ENCODE measurements around the gene CACNA2D3.
"Not testable (repeated sequence)": the region's sequence is repeated elsewhere in the genome, so short reads cannot be mapped to it uniquely, and the experiment has no call there.

Gene CACNA2D3

GRCh38 chr3:54965746-54966145 is 843.4 kb downstream of the CACNA2D3 start:
- DNase-seq (ENCODE audit: low read depth), result no peak

DNA sequence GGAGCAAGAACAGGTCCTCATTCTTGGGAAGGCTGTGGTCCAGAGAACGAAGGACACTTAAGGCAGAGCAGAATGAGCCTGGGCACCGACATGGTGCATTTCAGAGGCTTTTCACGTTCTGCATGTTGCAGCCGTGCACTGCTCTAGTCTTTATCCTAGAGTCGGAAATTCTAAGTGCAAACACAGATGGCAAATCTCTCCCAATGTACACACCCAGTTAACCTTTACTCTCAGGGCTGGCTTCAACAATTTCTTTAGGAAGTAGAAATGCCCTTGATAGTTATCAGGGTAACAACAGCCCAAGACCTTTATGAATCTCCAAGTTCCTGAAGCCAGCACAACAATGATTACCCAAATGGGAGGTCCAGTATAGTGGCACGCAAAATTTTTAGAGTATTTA is 844.6 kb downstream of the CACNA2D3 start:
- no peak for DNase-seq (ENCODE audit: low read depth)

GRCh38 chr3:54967731-54968161 is 845.4 kb downstream of the CACNA2D3 start:
- DNase-seq (ENCODE audit: low read depth), result no peak

- no peak for DNase-seq (ENCODE audit: low read depth)
Measured at GRCh38 chr3:54968546-54969172, 846.3 kb downstream of the CACNA2D3 start.

DNA sequence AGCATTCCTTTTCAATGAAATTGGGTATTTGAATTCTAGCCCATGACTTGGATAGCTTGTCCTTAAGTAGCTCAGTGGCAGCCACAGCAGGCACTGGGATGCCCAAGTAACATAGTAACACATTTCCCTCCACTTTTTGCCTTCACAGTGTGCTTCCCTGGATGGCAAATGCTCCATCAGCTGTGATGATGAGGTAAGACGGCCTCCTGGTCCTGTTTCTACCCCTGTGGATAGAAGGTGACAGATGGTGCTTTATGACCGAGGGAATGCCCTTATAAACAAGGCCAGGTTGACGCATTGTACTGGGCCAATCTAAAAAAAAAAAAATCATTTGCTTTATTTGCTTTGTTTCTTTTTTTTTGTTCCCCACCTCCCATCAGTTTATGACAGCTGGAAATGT is 847.3 kb downstream of the CACNA2D3 start:
- DNase-seq (ENCODE audit: low read depth), result no peak

- no peak for DNase-seq (ENCODE audit: low read depth)
Measured at GRCh38 chr3:54970895-54971294, 848.5 kb downstream of the CACNA2D3 start.

GRCh38 chr3:54977439-54977838 is 855.1 kb downstream of the CACNA2D3 start:
- DNase-seq (ENCODE audit: low read depth), result no peak

GRCh38 chr3:54977946-54978345 is 855.6 kb downstream of the CACNA2D3 start:
- not testable (repeated sequence) for DNase-seq (ENCODE audit: low read depth)

GRCh38 chr3:54982807-54983206 is 860.5 kb downstream of the CACNA2D3 start:
- no peak for DNase-seq (ENCODE audit: low read depth)

GRCh38 chr3:54983266-54984099 is 861.1 kb downstream of the CACNA2D3 start:
- DNase-seq (ENCODE audit: low read depth), result no peak

GRCh38 chr3:54985856-54986255 is 863.5 kb downstream of the CACNA2D3 start:
- DNase-seq (ENCODE audit: low read depth), result no peak

DNA sequence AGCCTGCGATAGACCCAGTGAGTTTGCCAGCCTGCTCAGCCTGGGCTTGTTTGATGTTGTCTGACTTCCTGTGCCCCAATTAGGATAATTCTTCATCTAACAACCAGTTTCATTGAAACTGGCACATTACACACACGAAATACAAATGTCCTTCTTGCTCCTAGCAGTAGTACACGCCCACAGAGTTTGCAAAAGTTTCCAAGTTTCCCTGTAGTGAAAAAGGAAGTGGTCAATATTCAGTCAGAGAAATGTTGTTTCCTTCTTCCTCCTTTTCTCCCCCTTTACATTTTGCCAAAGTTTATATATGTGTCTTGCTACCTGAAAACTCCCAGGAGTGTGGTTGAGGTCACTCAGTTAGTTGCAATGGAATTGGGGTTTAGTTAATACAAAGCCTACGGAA is 863.9 kb downstream of the CACNA2D3 start:
- no peak for DNase-seq (ENCODE audit: low read depth)

GRCh38 chr3:54987719-54988118 is 865.4 kb downstream of the CACNA2D3 start:
- no peak for DNase-seq (ENCODE audit: low read depth)

- no peak for DNase-seq (ENCODE audit: low read depth)
Measured at GRCh38 chr3:54988302-54988837, 866.0 kb downstream of the CACNA2D3 start.

DNA sequence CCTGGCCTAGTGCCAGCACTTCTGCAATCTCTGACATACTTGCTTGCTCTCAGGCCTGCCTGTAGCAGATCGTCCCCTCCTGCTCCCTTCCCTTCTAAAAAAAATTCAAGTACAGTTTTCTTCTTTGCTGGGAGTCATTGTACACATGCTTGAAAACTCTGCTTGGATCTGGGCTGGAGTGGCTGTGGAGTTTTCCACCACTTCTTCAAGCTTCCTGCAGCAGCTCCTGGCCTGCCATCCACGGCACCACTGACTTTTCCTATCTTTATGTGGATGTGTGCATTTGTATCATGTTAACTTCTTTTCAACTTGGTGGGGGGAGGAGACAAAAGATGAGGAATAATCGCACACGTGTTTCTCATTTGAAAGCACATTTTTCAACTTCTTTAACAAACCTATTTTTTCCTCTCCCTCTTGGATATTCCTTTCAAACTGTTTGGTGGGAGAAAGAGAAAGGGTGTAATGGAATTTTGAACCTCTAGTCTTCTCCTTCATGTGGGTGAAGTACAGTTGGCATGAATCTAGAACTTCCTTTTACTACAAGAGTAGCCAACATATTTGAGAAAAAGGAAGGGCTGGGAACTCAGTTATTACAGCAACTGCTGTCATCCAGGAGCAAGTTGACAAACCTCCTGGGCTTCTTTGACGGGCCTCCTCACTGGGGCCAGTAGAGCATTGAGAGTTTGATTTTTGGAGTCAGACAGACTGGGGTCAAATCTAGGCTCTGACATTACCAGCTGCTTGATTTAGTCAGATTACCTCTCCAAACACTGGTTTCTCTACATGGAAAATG is 866.7 kb downstream of the CACNA2D3 start:
- DNase-seq (ENCODE audit: low read depth), result no peak

DNA sequence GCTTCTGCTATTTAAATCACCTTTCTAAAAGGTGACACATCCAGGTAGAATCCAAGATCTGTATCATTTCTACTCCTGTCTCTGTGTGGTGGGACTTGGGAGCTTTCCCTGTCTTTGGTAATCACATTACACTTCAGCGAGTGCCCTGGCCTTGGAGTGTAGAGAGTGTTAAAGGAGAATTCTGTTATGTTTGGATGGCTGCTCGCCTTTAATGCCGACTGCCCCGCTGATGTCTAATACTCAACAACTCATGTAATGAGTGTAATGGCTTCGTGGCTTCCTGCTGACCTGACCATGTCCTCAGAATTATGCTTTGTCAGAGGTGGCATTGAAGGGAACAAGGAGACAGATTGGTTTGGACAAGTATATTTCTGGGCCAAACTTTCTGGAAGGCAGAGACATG is 871.8 kb downstream of the CACNA2D3 start:
- no peak for DNase-seq (ENCODE audit: low read depth)

DNA sequence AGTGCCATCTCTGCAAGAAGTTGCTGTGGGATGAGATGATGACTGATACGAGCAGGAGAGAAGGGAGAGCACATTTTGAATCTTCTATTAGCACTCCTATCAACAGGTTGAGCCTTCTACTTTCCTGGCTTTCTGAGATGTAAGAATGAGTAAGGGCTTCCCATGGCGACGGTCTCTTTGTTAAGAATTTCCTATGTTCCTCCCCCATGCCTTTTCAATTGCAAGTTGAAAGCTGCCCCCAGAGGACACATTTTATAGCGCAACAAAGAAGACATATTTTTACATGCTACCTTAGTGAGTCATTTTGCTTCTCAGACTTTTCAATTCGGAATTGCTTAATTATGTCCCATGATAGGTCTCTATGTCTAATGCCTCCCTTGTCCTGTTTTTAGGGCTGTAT is 876.8 kb downstream of the CACNA2D3 start:
- no peak for DNase-seq (ENCODE audit: low read depth)

DNA sequence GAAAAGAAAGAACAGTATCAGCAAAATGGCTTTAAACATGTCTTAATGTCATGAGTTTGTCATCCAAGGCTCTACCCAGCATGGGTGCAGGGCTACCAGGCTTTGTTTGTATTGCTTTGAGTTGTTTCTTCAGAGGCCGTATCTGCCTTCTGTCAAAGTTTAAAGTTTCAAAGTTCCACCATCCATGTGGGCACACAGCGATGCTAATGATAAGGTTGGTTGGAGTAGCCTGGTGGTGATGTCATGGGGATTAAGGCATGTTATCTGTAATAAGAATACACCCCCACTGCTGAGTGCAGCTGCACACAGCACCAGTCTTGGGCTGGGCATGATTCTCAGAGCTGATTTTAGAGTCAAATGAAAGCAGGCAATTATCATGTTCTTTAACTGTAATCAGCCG is 877.5 kb downstream of the CACNA2D3 start:
- DNase-seq (ENCODE audit: low read depth), result no peak

- no peak for DNase-seq (ENCODE audit: low read depth)
Measured at GRCh38 chr3:55000546-55000945, 878.2 kb downstream of the CACNA2D3 start.

- no peak for DNase-seq (ENCODE audit: low read depth)
Measured at GRCh38 chr3:55000953-55001352, 878.6 kb downstream of the CACNA2D3 start.

- DNase-seq (ENCODE audit: low read depth), result no peak
Measured at GRCh38 chr3:55002416-55002930, 880.1 kb downstream of the CACNA2D3 start.

DNA sequence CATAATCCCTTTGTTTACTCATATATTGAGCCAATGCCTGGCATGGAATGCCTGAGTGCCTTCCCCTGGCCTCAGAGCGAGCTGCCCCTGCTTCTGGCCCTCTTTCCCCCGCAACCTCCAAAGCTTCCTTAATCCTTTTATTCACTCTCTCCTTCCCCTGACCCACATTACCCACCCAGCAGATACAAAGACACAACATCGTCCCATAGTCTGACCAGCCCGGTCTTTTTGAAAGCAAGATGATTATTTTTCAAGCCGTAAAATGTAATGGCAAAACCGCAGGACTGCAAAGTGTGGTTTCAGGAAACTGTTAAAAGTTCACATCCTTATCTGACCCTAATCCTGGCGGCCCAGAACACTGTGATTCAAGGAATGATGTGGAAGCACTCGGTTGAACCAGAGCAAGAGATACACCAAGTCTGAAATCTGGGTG is 883.9 kb downstream of the CACNA2D3 start:
- DNase-seq (ENCODE audit: low read depth), result no peak

Measured in activated T-helper 1 cell treated with Interleukin-2 at 50 U/mL for 16 hours (primary cell).